Colonic mucosa (tissue), 4 donors: ENCODE measurements around the gene HMGB3. TPM values are rescaled to one million over a fixed set of nuclear protein-coding genes. Genes with fewer than 3 reads are reported as not detected.

ENCODE experiments used
- DNase-seq: peaks from one replicate; pipeline ENCODE4 v3.0.0-alpha.2; 2020
- H3K27ac ChIP-seq: fragments of 200-600 bp; one replicate; pipeline ENCODE4 v1.8.0; 2021
- H3K27me3 ChIP-seq: fragments of 200-600 bp; one replicate; pipeline ENCODE4 v1.8.0; 2021
- H3K36me3 ChIP-seq: fragments of 200-600 bp; one replicate; pipeline ENCODE4 v1.8.0; 2021
- H3K4me1 ChIP-seq: fragments of 200-600 bp; one replicate; pipeline ENCODE4 v1.8.0; 2021; ENCODE audit warnings: mild to moderate bottlenecking
- H3K4me3 ChIP-seq: fragments of 200-600 bp; one replicate; pipeline ENCODE4 v1.8.0; 2021
- H3K9ac ChIP-seq, 2 donors: one replicate each; pipeline ENCODE4 v1.7.0; 2013; ENCODE audit warnings: control low read depth in 2 of 2, low read depth in 2 of 2, low read length in 2 of 2
- H3K9me3 ChIP-seq: fragments of 200-600 bp; one replicate; pipeline ENCODE4 v1.8.0; 2021
- CTCF ChIP-seq: fragments of 200-600 bp; IDR thresholded peaks from one replicate; pipeline ENCODE4 v1.8.0; 2022; ENCODE audit warnings: antibody characterized with exemption, mild to moderate bottlenecking
- intact Hi-C: fragments of 100-400 bp; cut with DNase I; formaldehyde crosslinking; loops from one replicate; pipeline ENCODE4 v1.14.1; 2022
- total RNA-seq, 2 donors: library from RNA; stranded (reverse); fragmentation: NEBNext Ultra II Directional in 1 of 2; extraction: Animal tissue kit (Norgen Biotek cat#: 25700) in 1 of 2; gene quantifications; one replicate each; pipeline ENCODE4 v1.2.1, GENCODE V29; 2021
- donor health status: healthy.
- donor health status: DM: no; HTN: no; CAD: no.
- donor health status: DM: no; HTN: no; CAD: no.

Gene HMGB3
- total RNA-seq, 2 donors from 2014 or later, result 42.0 to 59.0 TPM

GRCh38 chrX:150940844-150941495 is 42.2 kb upstream of the HMGB3 start:
- H3K4me1 ChIP-seq, result no peaks in the 10 kb centered on the region
- no peaks in the 10 kb centered on the region for H3K27me3 ChIP-seq
- no peak for DNase-seq
- TF ChIP-seq CTCF, result no peak
- no peaks in the 10 kb centered on the region for H3K36me3 ChIP-seq
- no peak overlapping the region for H3K4me3 ChIP-seq
- H3K9me3 ChIP-seq, result no peaks in the 10 kb centered on the region
- H3K27ac ChIP-seq, result no peak overlapping the region
- intact Hi-C loops, result no loop called here
- H3K9ac ChIP-seq, result peak overlapping the region in 1 of 2 donors; percentile 18

- Histone ChIP-seq H3K9ac (no peak overlapping the region), H3K27ac (no peak overlapping the region), H3K4me1 (no peaks in the 10 kb centered on the region), H3K36me3 (no peaks in the 10 kb centered on the region), H3K27me3 (no peaks in the 10 kb centered on the region), H3K9me3 (no peaks in the 10 kb centered on the region), H3K4me3 (no peak overlapping the region)
- DNase-seq, result no peak
- no peak for TF ChIP-seq CTCF
- intact Hi-C loops, result no loop called here
Measured at GRCh38 chrX:150941580-150941979, 41.6 kb upstream of the HMGB3 start.

GRCh38 chrX:150942942-150943594 is 40.1 kb upstream of the HMGB3 start:
- TF ChIP-seq CTCF, result no peak
- DNase-seq, result no peak
- no peak overlapping the region for H3K9ac ChIP-seq
- no peak overlapping the region for H3K4me3 ChIP-seq
- intact Hi-C loops, result no loop called here
- no peaks in the 10 kb centered on the region for H3K36me3 ChIP-seq
- H3K9me3 ChIP-seq, result no peaks in the 10 kb centered on the region
- no peaks in the 10 kb centered on the region for H3K4me1 ChIP-seq
- H3K27ac ChIP-seq, result no peak overlapping the region
- H3K27me3 ChIP-seq, result no peaks in the 10 kb centered on the region

- Histone ChIP-seq H3K9ac (no peak overlapping the region), H3K36me3 (no peaks in the 10 kb centered on the region), H3K4me3 (no peak overlapping the region), H3K27me3 (no peaks in the 10 kb centered on the region), H3K9me3 (no peaks in the 10 kb centered on the region), H3K27ac (no peak overlapping the region), H3K4me1 (no peaks in the 10 kb centered on the region)
- intact Hi-C loops, result no loop called here
- no peak for DNase-seq
- TF ChIP-seq CTCF, result no peak
Measured at GRCh38 chrX:150944233-150944632, 38.9 kb upstream of the HMGB3 start.

GRCh38 chrX:150954951-150955350 is 28.2 kb upstream of the HMGB3 start:
- Histone ChIP-seq H3K27me3 (no peaks in the 10 kb centered on the region), H3K36me3 (no peaks in the 10 kb centered on the region), H3K9ac (no peak overlapping the region), H3K9me3 (no peaks in the 10 kb centered on the region), H3K4me3 (no peak overlapping the region), H3K27ac (no peak overlapping the region), H3K4me1 (no peaks in the 10 kb centered on the region)
- DNase-seq, result no peak
- intact Hi-C loops, result no loop called here
- no peak for TF ChIP-seq CTCF
